ENCODE measurements around the gene RPP40. TPM values are rescaled to one million over a fixed set of nuclear protein-coding genes. Genes with fewer than 3 reads are reported as not detected.

Gene RPP40
- total and polyA plus RNA-seq, 2 of the 13 experiments (the other 11 are each of a cell fraction or from before 2014, with no cell fraction given): 18.0 to 41.2 TPM

GRCh38 chr6:5003604-5004372, at the start of gene RPP40 (continued):
- TF ChIP-seq RERE (CRISPR knock-in tag; IDR thresholded peaks at IDR 0.05; ENCODE audit: low read depth) (no peak), PRMT3 (CRISPR knock-in tag; IDR thresholded peaks at IDR 0.05; ENCODE audit: borderline replicate concordance, low read depth) (no peak), ZNF672 (CRISPR knock-in tag; IDR thresholded peaks at IDR 0.05) (no peak), ZNF20 (CRISPR knock-in tag; IDR thresholded peaks at IDR 0.05) (0 out of 2 replicates have a peak, but pooled peaks have one; percentile 43), SYNCRIP (IDR thresholded peaks at IDR 0.05; ENCODE audit: insufficient read depth, low read depth, low read length) (no peak), CEBPG (CRISPR knock-in tag; IDR thresholded peaks at IDR 0.05) (no peak), IRF9 (CRISPR knock-in tag; IDR thresholded peaks at IDR 0.05; ENCODE audit: borderline replicate concordance) (peak; percentile 97), ZKSCAN5 (CRISPR knock-in tag; IDR thresholded peaks at IDR 0.05) (no peak), SRF (IDR thresholded peaks at IDR 0.05; ENCODE audit: low read depth, low read length) (peak; percentile 35; the same call in 1 of the 2 replicates), ZBTB37 (CRISPR knock-in tag; IDR thresholded peaks at IDR 0.05) (peak; percentile 17; the same call in 1 of the 2 replicates), MBD4 (IDR thresholded peaks at IDR 0.05; ENCODE audit: borderline replicate concordance, low read length) (no peak), KDM2A (CRISPR knock-in tag; IDR thresholded peaks at IDR 0.05; ENCODE audit: borderline replicate concordance, low read depth) (peak; percentile 87), CBX1 (IDR thresholded peaks at IDR 0.05; ENCODE audit: low read depth) (no peak), CAMTA2 (CRISPR knock-in tag; IDR thresholded peaks at IDR 0.05; ENCODE audit: borderline replicate concordance) (0 out of 2 replicates have a peak, but pooled peaks have one; percentile 91), E2F2 (CRISPR knock-in tag; IDR thresholded peaks at IDR 0.05; ENCODE audit: borderline replicate concordance) (peak; percentile 95), ZNF18 (CRISPR knock-in tag; IDR thresholded peaks at IDR 0.05; ENCODE audit: insufficient replicate concordance) (peak; percentile 58), BHLHE40 (IDR thresholded peaks at IDR 0.05; ENCODE audit: low read length) (no peak), ZNF207 (IDR thresholded peaks at IDR 0.05; ENCODE audit: borderline replicate concordance) (no peak)
